ENCODE results near the gene SETMAR.
A peak's percentile ranks its signal among the peaks of the same experiment; 100 is the strongest.
"Not testable (repeated sequence)": the region's sequence is repeated elsewhere in the genome, so short reads cannot be mapped to it uniquely, and the experiment has no call there.

The SETMAR gene

GRCh38 chr3:4294616-4295327 lies 8.4 kb upstream of the SETMAR start:
- H3K36me3 ChIP-seq (ENCODE audit: control insufficient read depth in 1 of 2, insufficient read depth in 2 of 2, low read length in 2 of 2) = no peaks in the 10 kb centered on the region
- H3K4me3 ChIP-seq (ENCODE audit: low read depth in 1 of 2, low read length in 2 of 2) = no peak overlapping the region
- no peaks in the 10 kb centered on the region for H3K9me3 ChIP-seq (ENCODE audit: control insufficient read depth in 1 of 2, low read length in 2 of 2)
- H3K4me1 ChIP-seq (ENCODE audit: control insufficient read depth in 1 of 2, insufficient read depth in 2 of 2, low read length in 2 of 2) = no peaks in the 10 kb centered on the region
- H3K27me3 ChIP-seq (ENCODE audit: low read depth, low read length) = no peaks in the 10 kb centered on the region
- no peak overlapping the region for H3K27ac ChIP-seq (ENCODE audit: low read length)

- H3K4me3 ChIP-seq (ENCODE audit: low read depth in 1 of 2, low read length in 2 of 2); H3K9me3 ChIP-seq (ENCODE audit: control insufficient read depth in 1 of 2, low read length in 2 of 2); H3K36me3 ChIP-seq (ENCODE audit: control insufficient read depth in 1 of 2, insufficient read depth in 2 of 2, low read length in 2 of 2); H3K27me3 ChIP-seq (ENCODE audit: low read depth, low read length); H3K4me1 ChIP-seq (ENCODE audit: control insufficient read depth in 1 of 2, insufficient read depth in 2 of 2, low read length in 2 of 2); H3K27ac ChIP-seq (ENCODE audit: low read length): not testable (repeated sequence)
Observed at GRCh38 chr3:4296454-4296853, 6.7 kb upstream of the SETMAR start.

GRCh38 chr3:4297486-4297885 lies 5.7 kb upstream of the SETMAR start:
- no peaks in the 10 kb centered on the region for H3K9me3 ChIP-seq (ENCODE audit: control insufficient read depth in 1 of 2, low read length in 2 of 2)
- H3K27ac ChIP-seq (ENCODE audit: low read length) = no peak overlapping the region
- no peaks in the 10 kb centered on the region for H3K4me1 ChIP-seq (ENCODE audit: control insufficient read depth in 1 of 2, insufficient read depth in 2 of 2, low read length in 2 of 2)

GRCh38 chr3:4302747-4303146 lies 422 bp upstream of the SETMAR start:
- H3K4me3 ChIP-seq (ENCODE audit: low read depth in 1 of 2, low read length in 2 of 2) = peak overlapping the region; percentile 88 to 99
- no peaks in the 10 kb centered on the region for H3K9me3 ChIP-seq (ENCODE audit: control insufficient read depth in 1 of 2, low read length in 2 of 2)
- peak overlapping the region; percentile 95 for H3K27ac ChIP-seq (ENCODE audit: low read length)
- no peaks in the 10 kb centered on the region for H3K36me3 ChIP-seq (ENCODE audit: control insufficient read depth in 1 of 2, insufficient read depth in 2 of 2, low read length in 2 of 2)
- peaks cover 0 to 27% of the 10 kb centered on the region in 2 donors for H3K4me1 ChIP-seq (ENCODE audit: control insufficient read depth in 1 of 2, insufficient read depth in 2 of 2, low read length in 2 of 2)
- no peaks in the 10 kb centered on the region for H3K27me3 ChIP-seq (ENCODE audit: low read depth, low read length)

More at GRCh38 chr3:4297486-4297885, 5.7 kb upstream of the SETMAR start:
- Histone ChIP-seq H3K27me3 (ENCODE audit: low read depth, low read length) (no peaks in the 10 kb centered on the region), H3K36me3 (ENCODE audit: control insufficient read depth in 1 of 2, insufficient read depth in 2 of 2, low read length in 2 of 2) (no peaks in the 10 kb centered on the region), H3K4me3 (ENCODE audit: low read depth in 1 of 2, low read length in 2 of 2) (no peak overlapping the region)

GRCh38 chr3:4305210-4305609 lies 2.0 kb downstream of the SETMAR start:
- H3K4me3 ChIP-seq (ENCODE audit: low read depth in 1 of 2, low read length in 2 of 2); H3K27ac ChIP-seq (ENCODE audit: low read length); H3K27me3 ChIP-seq (ENCODE audit: low read depth, low read length); H3K9me3 ChIP-seq (ENCODE audit: control insufficient read depth in 1 of 2, low read length in 2 of 2); H3K36me3 ChIP-seq (ENCODE audit: control insufficient read depth in 1 of 2, insufficient read depth in 2 of 2, low read length in 2 of 2): not testable (repeated sequence)
- peaks cover 0 to 34% of the 10 kb centered on the region in 2 donors for H3K4me1 ChIP-seq (ENCODE audit: control insufficient read depth in 1 of 2, insufficient read depth in 2 of 2, low read length in 2 of 2)

GRCh38 chr3:4306091-4306490 lies 2.9 kb downstream of the SETMAR start:
- Histone ChIP-seq H3K4me3 (ENCODE audit: low read depth in 1 of 2, low read length in 2 of 2) (no peak overlapping the region), H3K27me3 (ENCODE audit: low read depth, low read length) (no peaks in the 10 kb centered on the region), H3K9me3 (ENCODE audit: control insufficient read depth in 1 of 2, low read length in 2 of 2) (no peaks in the 10 kb centered on the region), H3K27ac (ENCODE audit: low read length) (no peak overlapping the region), H3K4me1 (ENCODE audit: control insufficient read depth in 1 of 2, insufficient read depth in 2 of 2, low read length in 2 of 2) (peaks cover 0 to 34% of the 10 kb centered on the region in 2 donors), H3K36me3 (ENCODE audit: control insufficient read depth in 1 of 2, insufficient read depth in 2 of 2, low read length in 2 of 2) (no peaks in the 10 kb centered on the region)

- H3K27ac ChIP-seq (ENCODE audit: low read length) = peak overlapping the region; percentile 32
- H3K9me3 ChIP-seq (ENCODE audit: control insufficient read depth in 1 of 2, low read length in 2 of 2) = no peaks in the 10 kb centered on the region
- peaks cover 0 to 34% of the 10 kb centered on the region in 2 donors for H3K4me1 ChIP-seq (ENCODE audit: control insufficient read depth in 1 of 2, insufficient read depth in 2 of 2, low read length in 2 of 2)
- H3K36me3 ChIP-seq (ENCODE audit: control insufficient read depth in 1 of 2, insufficient read depth in 2 of 2, low read length in 2 of 2) = no peaks in the 10 kb centered on the region
- H3K4me3 ChIP-seq (ENCODE audit: low read depth in 1 of 2, low read length in 2 of 2) = no peak overlapping the region
- H3K27me3 ChIP-seq (ENCODE audit: low read depth, low read length) = no peaks in the 10 kb centered on the region
Observed at GRCh38 chr3:4306860-4307259, 3.7 kb downstream of the SETMAR start.

- peaks cover 0 to 27% of the 10 kb centered on the region in 2 donors for H3K4me1 ChIP-seq (ENCODE audit: control insufficient read depth in 1 of 2, insufficient read depth in 2 of 2, low read length in 2 of 2)
- H3K27me3 ChIP-seq (ENCODE audit: low read depth, low read length) = no peaks in the 10 kb centered on the region
- H3K9me3 ChIP-seq (ENCODE audit: control insufficient read depth in 1 of 2, low read length in 2 of 2) = no peaks in the 10 kb centered on the region
Observed at GRCh38 chr3:4309491-4310128, 6.4 kb downstream of the SETMAR start.

GRCh38 chr3:4310971-4311370 lies 7.8 kb downstream of the SETMAR start:
- Histone ChIP-seq H3K36me3 (ENCODE audit: control insufficient read depth in 1 of 2, insufficient read depth in 2 of 2, low read length in 2 of 2) (peaks cover 0 to 8% of the 10 kb centered on the region in 2 donors), H3K9me3 (ENCODE audit: control insufficient read depth in 1 of 2, low read length in 2 of 2) (no peaks in the 10 kb centered on the region), H3K27me3 (ENCODE audit: low read depth, low read length) (no peaks in the 10 kb centered on the region), H3K27ac (ENCODE audit: low read length) (no peak overlapping the region), H3K4me1 (ENCODE audit: control insufficient read depth in 1 of 2, insufficient read depth in 2 of 2, low read length in 2 of 2) (peaks cover 0 to 22% of the 10 kb centered on the region in 2 donors), H3K4me3 (ENCODE audit: low read depth in 1 of 2, low read length in 2 of 2) (no peak overlapping the region)

More at GRCh38 chr3:4309491-4310128, 6.4 kb downstream of the SETMAR start:
- Histone ChIP-seq H3K27ac (ENCODE audit: low read length) (no peak overlapping the region), H3K4me3 (ENCODE audit: low read depth in 1 of 2, low read length in 2 of 2) (no peak overlapping the region), H3K36me3 (ENCODE audit: control insufficient read depth in 1 of 2, insufficient read depth in 2 of 2, low read length in 2 of 2) (peaks cover 0 to 8% of the 10 kb centered on the region in 2 donors)

- peaks cover 4 to 8% of the 10 kb centered on the region in 2 donors for H3K36me3 ChIP-seq (ENCODE audit: control insufficient read depth in 1 of 2, insufficient read depth in 2 of 2, low read length in 2 of 2)
- no peaks in the 10 kb centered on the region for H3K27me3 ChIP-seq (ENCODE audit: low read depth, low read length)
- no peak overlapping the region for H3K27ac ChIP-seq (ENCODE audit: low read length)
- H3K9me3 ChIP-seq (ENCODE audit: control insufficient read depth in 1 of 2, low read length in 2 of 2) = no peaks in the 10 kb centered on the region
- peaks cover 0 to 19% of the 10 kb centered on the region in 2 donors for H3K4me1 ChIP-seq (ENCODE audit: control insufficient read depth in 1 of 2, insufficient read depth in 2 of 2, low read length in 2 of 2)
- no peak overlapping the region for H3K4me3 ChIP-seq (ENCODE audit: low read depth in 1 of 2, low read length in 2 of 2)
Observed at GRCh38 chr3:4311496-4311895, 8.3 kb downstream of the SETMAR start.

GRCh38 chr3:4313606-4314293 lies 10.6 kb downstream of the SETMAR start:
- Histone ChIP-seq H3K4me3 (ENCODE audit: low read depth in 1 of 2, low read length in 2 of 2) (no peak overlapping the region), H3K27me3 (ENCODE audit: low read depth, low read length) (no peaks in the 10 kb centered on the region), H3K36me3 (ENCODE audit: control insufficient read depth in 1 of 2, insufficient read depth in 2 of 2, low read length in 2 of 2) (peaks cover 8% of the 10 kb centered on the region in 2 donors), H3K27ac (ENCODE audit: low read length) (no peak overlapping the region), H3K4me1 (ENCODE audit: control insufficient read depth in 1 of 2, insufficient read depth in 2 of 2, low read length in 2 of 2) (no peaks in the 10 kb centered on the region), H3K9me3 (ENCODE audit: control insufficient read depth in 1 of 2, low read length in 2 of 2) (no peaks in the 10 kb centered on the region)

Measured in muscle layer of duodenum (tissue), 2 donors.